ENCODE measurements around the gene DPH3.

DPH3 gene

GRCh38 chr3:16255326-16255725, 9.4 kb downstream of the DPH3 start:
- no peak for DNase-seq (ENCODE audit: low spot score)

- DNase-seq (ENCODE audit: low spot score) = no peak
Observed at GRCh38 chr3:16254916-16255315, 9.8 kb downstream of the DPH3 start.

- no peak for DNase-seq (ENCODE audit: low spot score)
Observed at GRCh38 chr3:16253601-16254000, 11.1 kb downstream of the DPH3 start.

- DNase-seq (ENCODE audit: low spot score) = no peak
Observed at GRCh38 chr3:16252988-16253387, 11.8 kb downstream of the DPH3 start.

- DNase-seq (ENCODE audit: low spot score) = no peak
Observed at GRCh38 chr3:16252243-16252978, 12.3 kb downstream of the DPH3 start.

GRCh38 chr3:16251316-16252085, 13.2 kb downstream of the DPH3 start:
- DNase-seq (ENCODE audit: low spot score) = no peak

GRCh38 chr3:16249886-16250285, 14.9 kb downstream of the DPH3 start:
- no peak for DNase-seq (ENCODE audit: low spot score)

GRCh38 chr3:16249336-16249735, 15.4 kb downstream of the DPH3 start:
- DNase-seq (ENCODE audit: low spot score) = peak; percentile 64

GRCh38 chr3:16248556-16248955, 16.2 kb downstream of the DPH3 start:
- DNase-seq (ENCODE audit: low spot score) = no peak

GRCh38 chr3:16247282-16248061, 17.3 kb downstream of the DPH3 start:
- peak; percentile 83 for DNase-seq (ENCODE audit: low spot score)

GRCh38 chr3:16245609-16246008, 19.1 kb downstream of the DPH3 start:
- DNase-seq (ENCODE audit: low spot score) = no peak

- no peak for DNase-seq (ENCODE audit: low spot score)
Observed at GRCh38 chr3:16243706-16244490, 20.8 kb downstream of the DPH3 start.

GRCh38 chr3:16242177-16242576, 22.6 kb downstream of the DPH3 start:
- no peak for DNase-seq (ENCODE audit: low spot score)

GRCh38 chr3:16241225-16241624, 23.5 kb downstream of the DPH3 start:
- no peak for DNase-seq (ENCODE audit: low spot score)

- no peak for DNase-seq (ENCODE audit: low spot score)
Observed at GRCh38 chr3:16240229-16241023, 24.3 kb downstream of the DPH3 start.

GRCh38 chr3:16239780-16240179, 25.0 kb downstream of the DPH3 start:
- DNase-seq (ENCODE audit: low spot score) = no peak

- no peak for DNase-seq (ENCODE audit: low spot score)
Observed at GRCh38 chr3:16239086-16239770, 25.5 kb downstream of the DPH3 start.

- no peak for DNase-seq (ENCODE audit: low spot score)
Observed at GRCh38 chr3:16236856-16237393, 27.8 kb downstream of the DPH3 start.

- no peak for DNase-seq (ENCODE audit: low spot score)
Observed at GRCh38 chr3:16236030-16236639, 28.6 kb downstream of the DPH3 start.

- no peak for DNase-seq (ENCODE audit: low spot score)
Observed at GRCh38 chr3:16234281-16234680, 30.5 kb downstream of the DPH3 start.
